ENCODE measurements around the gene CACNB4.
"Not testable (repeated sequence)": the region's sequence is repeated elsewhere in the genome, so short reads cannot be mapped to it uniquely, and the experiment has no call there.

Gene CACNB4

DNA sequence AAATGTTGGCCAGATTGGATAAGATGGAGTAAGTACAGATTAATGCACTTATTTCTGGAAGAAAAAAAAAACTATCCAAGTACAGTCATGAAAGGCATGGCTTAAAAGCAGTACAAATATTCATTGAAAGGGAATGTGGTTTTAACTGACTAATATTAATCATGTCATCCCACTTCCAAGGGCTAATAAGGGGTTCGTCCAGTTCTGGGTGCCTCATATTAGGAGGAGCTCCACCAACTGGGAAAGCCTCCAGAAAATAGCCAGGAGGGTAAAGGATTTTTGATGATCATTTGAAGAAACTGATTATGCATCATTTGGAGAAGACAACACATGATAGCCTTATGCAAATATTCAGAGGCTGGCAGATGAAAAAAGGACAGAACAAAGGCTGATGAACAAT is 155.4 kb downstream of the CACNB4 start:
- no peak for DNase-seq (ENCODE audit: low read depth)
- H3K4me3 ChIP-seq (ENCODE audit: low read length), result no peak overlapping the region
- TF ChIP-seq, protein P1, sequence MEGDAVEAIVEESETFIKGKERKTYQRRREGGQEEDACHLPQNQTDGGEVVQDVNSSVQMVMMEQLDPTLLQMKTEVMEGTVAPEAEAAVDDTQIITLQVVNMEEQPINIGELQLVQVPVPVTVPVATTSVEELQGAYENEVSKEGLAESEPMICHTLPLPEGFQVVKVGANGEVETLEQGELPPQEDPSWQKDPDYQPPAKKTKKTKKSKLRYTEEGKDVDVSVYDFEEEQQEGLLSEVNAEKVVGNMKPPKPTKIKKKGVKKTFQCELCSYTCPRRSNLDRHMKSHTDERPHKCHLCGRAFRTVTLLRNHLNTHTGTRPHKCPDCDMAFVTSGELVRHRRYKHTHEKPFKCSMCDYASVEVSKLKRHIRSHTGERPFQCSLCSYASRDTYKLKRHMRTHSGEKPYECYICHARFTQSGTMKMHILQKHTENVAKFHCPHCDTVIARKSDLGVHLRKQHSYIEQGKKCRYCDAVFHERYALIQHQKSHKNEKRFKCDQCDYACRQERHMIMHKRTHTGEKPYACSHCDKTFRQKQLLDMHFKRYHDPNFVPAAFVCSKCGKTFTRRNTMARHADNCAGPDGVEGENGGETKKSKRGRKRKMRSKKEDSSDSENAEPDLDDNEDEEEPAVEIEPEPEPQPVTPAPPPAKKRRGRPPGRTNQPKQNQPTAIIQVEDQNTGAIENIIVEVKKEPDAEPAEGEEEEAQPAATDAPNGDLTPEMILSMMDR (conservative IDR thresholded peaks at IDR 0.05; ENCODE audit: low read length), result no peak

DNA sequence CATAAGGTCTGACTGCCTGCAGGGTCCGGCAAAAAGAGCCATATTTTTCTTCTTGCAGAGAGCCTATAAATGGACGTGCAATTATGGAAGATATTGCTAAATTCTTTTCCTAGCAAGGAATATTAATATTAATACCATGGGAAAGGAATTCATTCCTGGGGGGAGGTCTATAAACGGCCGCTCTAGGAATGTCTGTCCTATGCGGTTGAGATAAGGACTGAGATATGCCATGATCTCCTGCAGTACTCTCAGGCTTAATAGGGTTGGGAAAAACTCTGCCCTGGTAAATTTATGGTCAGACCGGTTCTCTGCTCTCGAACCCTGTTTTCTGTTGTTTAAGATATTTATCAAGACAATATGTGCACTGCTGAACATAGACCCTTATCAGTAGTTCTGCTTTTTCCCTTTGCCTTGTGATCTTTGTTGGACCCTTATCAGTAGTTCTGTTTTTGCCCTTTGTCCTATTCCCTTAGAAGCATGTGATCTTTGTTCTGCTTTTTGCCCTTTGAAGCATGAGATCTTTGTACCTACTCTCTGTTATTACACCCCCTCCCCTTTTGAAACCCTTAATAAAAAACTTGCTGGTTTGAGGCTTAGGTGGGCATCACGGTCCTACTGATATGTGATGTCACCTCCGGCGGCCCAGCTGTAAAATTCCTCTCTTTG is 156.2 kb downstream of the CACNB4 start:
- DNase-seq (ENCODE audit: low read depth); H3K4me3 ChIP-seq (ENCODE audit: low read length): not testable (repeated sequence)

DNA sequence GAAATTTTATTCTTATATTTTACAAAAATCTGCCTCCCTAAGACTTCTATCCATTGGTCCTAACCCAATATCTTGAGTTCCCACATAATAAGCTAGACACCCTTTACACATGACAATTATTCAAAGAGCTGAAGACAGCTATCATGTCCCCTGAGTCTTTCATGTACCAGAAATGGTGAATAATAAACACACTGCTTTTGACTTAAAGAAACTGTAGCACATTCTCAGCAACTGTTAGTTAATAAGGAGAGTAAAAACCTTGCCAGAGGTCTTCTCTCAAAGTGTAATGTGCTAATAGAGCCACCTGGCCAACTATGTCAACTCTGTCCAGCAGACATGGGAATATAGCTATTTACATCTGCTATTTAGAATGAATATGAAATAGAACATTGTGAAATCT is 160.9 kb downstream of the CACNB4 start:
- DNase-seq (ENCODE audit: low read depth), result no peak
- TF ChIP-seq, protein P1 (conservative IDR thresholded peaks at IDR 0.05; ENCODE audit: low read length), result no peak
- no peak overlapping the region for H3K4me3 ChIP-seq (ENCODE audit: low read length)

DNA sequence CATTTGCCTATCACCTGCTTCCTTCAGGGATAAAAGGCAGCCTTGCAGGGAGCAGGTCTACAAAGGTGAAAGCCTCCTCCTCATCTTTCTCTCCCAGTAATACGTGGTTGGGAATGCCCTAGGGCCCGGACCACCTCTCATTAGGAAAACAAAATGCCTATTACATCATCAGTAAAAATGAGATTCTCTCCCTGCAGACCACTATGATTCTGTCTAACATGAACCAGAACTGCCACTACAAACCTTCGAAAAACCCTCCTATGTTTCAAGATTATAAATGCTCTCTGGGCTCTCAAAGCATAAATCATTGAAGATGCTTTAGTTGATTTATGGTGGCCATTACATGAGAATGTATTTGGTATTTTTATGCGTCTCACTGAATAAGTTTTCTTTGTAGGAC is 162.2 kb downstream of the CACNB4 start:
- H3K4me3 ChIP-seq (ENCODE audit: low read length), result no peak overlapping the region
- TF ChIP-seq, protein P1 (conservative IDR thresholded peaks at IDR 0.05; ENCODE audit: low read length), result no peak
- DNase-seq (ENCODE audit: low read depth), result no peak

DNA sequence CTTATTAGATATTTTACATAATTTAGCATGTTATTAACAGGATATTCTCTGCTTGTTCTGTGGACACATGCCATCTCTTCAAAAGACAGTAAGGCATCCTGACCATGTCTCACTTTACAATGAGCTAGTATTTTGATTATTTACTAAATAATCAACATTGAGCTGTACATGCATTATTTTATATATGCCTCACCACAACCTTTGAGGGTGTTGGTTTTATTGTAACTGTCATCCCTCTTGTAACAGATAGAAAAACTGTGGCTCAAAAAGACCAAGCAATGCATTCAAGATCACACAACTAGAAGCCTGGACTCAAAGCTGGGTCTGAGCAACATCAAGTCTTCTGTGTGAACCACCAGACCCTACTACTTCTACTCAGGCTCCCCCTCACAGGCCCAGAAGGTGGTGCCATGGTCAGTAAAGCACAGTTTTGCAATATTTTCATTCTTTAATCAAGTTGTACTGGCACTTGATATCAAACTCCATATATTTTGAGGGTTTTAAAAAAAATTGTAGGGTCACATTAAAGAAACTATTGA is 165.5 kb downstream of the CACNB4 start:
- H3K4me3 ChIP-seq (ENCODE audit: low read length), result no peak overlapping the region
- no peak for DNase-seq (ENCODE audit: low read depth)
- TF ChIP-seq, protein P1 (conservative IDR thresholded peaks at IDR 0.05; ENCODE audit: low read length), result no peak

DNA sequence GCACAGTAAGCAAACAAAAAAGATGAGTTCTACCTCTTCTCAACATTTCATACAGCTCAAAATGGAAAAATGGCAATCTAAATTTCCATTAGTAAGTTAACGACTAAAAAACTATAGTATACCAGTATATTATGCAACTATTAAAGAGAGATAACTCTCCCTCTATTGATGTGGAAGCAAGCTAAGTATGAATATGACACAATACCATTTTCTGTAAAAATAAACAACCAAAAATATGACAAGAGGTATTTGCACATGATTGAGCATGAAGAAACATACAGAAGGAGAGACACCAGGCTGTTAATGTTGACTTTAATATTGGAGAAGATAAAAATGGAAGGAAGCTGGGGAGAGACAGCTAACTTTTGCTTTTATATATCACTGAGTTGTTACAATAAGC is 167.1 kb downstream of the CACNB4 start:
- no peak for DNase-seq (ENCODE audit: low read depth)
- TF ChIP-seq, protein P1 (conservative IDR thresholded peaks at IDR 0.05; ENCODE audit: low read length), result no peak
- H3K4me3 ChIP-seq (ENCODE audit: low read length), result no peak overlapping the region

DNA sequence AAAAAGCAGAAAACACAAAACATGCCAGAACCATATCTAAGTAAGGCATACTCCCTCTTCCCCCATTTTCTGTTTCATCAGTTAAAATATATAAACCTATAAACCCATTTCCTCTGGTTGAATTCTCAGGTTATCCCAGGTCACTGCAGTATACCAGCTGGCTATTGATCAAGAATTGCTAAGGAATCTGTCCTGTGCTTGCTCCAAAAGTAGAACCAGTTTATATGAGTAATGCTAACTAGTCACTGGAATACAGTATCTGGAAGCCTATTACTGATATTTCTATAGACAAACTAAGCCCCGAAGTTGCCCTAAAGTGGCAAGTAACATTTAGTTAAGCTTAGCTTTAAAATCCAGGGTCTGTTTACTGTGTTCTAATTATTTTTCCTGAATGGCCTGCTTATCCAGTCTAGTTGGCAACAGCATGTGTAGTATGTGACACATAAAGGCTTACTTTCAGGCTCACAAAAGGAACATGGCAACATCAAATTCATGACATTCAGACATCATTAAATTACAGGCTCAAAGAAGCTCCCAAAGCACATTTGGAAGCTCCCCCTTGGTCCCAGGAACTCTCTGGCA is 167.7 kb downstream of the CACNB4 start:
- TF ChIP-seq, protein P1 (conservative IDR thresholded peaks at IDR 0.05; ENCODE audit: low read length), result no peak
- no peak overlapping the region for H3K4me3 ChIP-seq (ENCODE audit: low read length)
- DNase-seq (ENCODE audit: low read depth), result no peak

Data from AG10803 (cell line).